ENCODE results near the gene CACNB1. TPM values are rescaled to one million over a fixed set of nuclear protein-coding genes. Genes with fewer than 3 reads are reported as not detected.
A peak's percentile ranks its signal among the peaks of the same experiment; 100 is the strongest.

CACNB1 gene
- total and polyA plus RNA-seq, 9 donors, result 2.6 to 17.7 (median 9.2) TPM

- Histone ChIP-seq H3K4me3 (no peak overlapping the region), H3K4me1 (ENCODE audit: insufficient read depth) (no peaks in the 10 kb centered on the region), H3K27ac (no peak overlapping the region), H3K27me3 (no peaks in the 10 kb centered on the region), H3K36me3 (no peaks in the 10 kb centered on the region), H3K9me3 (no peaks in the 10 kb centered on the region)
- intact Hi-C loops (cut with DNase I), result loop anchor here in 2 of 4 donors (10.0 kb wide), 2 partner anchors 71 to 251 kb away; partner anchors contain the start of gene ARL5C (in 1 of the 2)
- TF ChIP-seq CTCF (IDR thresholded peaks at IDR 0.05) (peak in 1 of 3 donors; percentile 14), EP300 (IDR thresholded peaks at IDR 0.05) (no peak)
- peak in 1 of 5 donors; percentile 16 for DNase-seq
- 14 to 20% (median 18%) methylated on average over 17 to 18 of the region's 18 CpGs for WGBS, 3 donors
These were observed 38.3 kb upstream of the CACNB1 start for GRCh38 chr17:39235555-39236449.

- Histone ChIP-seq H3K9me3 (no peaks in the 10 kb centered on the region), H3K4me3 (no peak overlapping the region), H3K27ac (peak overlapping the region in 1 of 2 donors; percentile 10), H3K4me1 (ENCODE audit: insufficient read depth) (no peaks in the 10 kb centered on the region), H3K36me3 (no peaks in the 10 kb centered on the region), H3K27me3 (no peaks in the 10 kb centered on the region)
- TF ChIP-seq CTCF (IDR thresholded peaks at IDR 0.05) (peak in 2 of 3 donors; percentile 53 to 57), EP300 (IDR thresholded peaks at IDR 0.05) (no peak)
- intact Hi-C loops (cut with DNase I), result loop anchor here in 2 of 4 donors (10.0 kb wide), 2 partner anchors 67 to 247 kb away; partner anchors contain the start of gene ARL5C (in 1 of the 2)
- DNase-seq, result peak in 1 of 5 donors; percentile 59
- WGBS, 3 donors, result 7 to 10% (median 8%) methylated on average over 22 of the region's 22 CpGs
These were observed 34.4 kb upstream of the CACNB1 start for GRCh38 chr17:39231591-39232551.

DNA sequence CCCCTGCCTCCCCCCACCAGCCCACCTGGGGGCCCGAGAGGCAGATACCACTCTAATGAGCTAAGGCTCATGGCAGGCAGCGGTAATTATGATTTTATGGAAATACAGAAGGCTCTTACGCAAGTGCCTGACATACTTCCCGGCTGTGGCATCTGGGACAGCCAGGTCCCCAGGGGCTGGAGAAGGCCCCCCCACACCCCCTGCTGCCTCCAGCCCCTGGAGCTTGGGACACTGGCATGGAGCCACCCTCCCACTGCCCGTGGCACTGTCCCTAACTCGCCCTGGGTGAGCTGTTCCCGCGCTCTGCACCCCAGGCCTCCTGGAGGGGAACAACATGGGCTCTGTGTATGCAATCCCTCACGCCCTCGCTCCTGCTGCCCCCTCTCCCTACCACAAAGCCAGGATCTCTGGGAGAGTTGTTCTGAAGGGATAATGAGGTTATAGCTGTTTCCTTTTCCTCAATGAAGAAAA is 33.7 kb upstream of the CACNB1 start:
- WGBS, 3 donors, result 43 to 55% (median 44%) methylated on average over 9 to 10 of the region's 10 CpGs
- DNase-seq, result no peak
- Histone ChIP-seq H3K4me1 (ENCODE audit: insufficient read depth) (no peaks in the 10 kb centered on the region), H3K27me3 (no peaks in the 10 kb centered on the region), H3K9me3 (no peaks in the 10 kb centered on the region), H3K27ac (peak overlapping the region in 1 of 2 donors; percentile 10), H3K36me3 (no peaks in the 10 kb centered on the region), H3K4me3 (no peak overlapping the region)
- no peak for TF ChIP-seq POLR2A (IDR thresholded peaks at IDR 0.05)
- intact Hi-C loops (cut with DNase I), result loop anchor here in 2 of 4 donors (10.0 kb wide), 2 partner anchors 66 to 246 kb away; partner anchors contain the start of gene ARL5C (in 1 of the 2)

GRCh38 chr17:39230361-39230760 is 32.9 kb upstream of the CACNB1 start:
- no peak for TF ChIP-seq POLR2A (IDR thresholded peaks at IDR 0.05)
- TF ChIP-seq CTCF (IDR thresholded peaks at IDR 0.05), result no peak
- TF ChIP-seq EP300 (IDR thresholded peaks at IDR 0.05), result no peak
- H3K4me3 ChIP-seq, result no peak overlapping the region
- H3K27ac ChIP-seq, result no peak overlapping the region
- H3K9me3 ChIP-seq, result no peaks in the 10 kb centered on the region
- H3K36me3 ChIP-seq, result no peaks in the 10 kb centered on the region
- peaks cover 2% of the 10 kb centered on the region for H3K4me1 ChIP-seq (ENCODE audit: insufficient read depth)
- H3K27me3 ChIP-seq, result no peaks in the 10 kb centered on the region
- DNase-seq, result no peak
- 66 to 90% (median 68%) methylated on average over 1 of the region's 1 CpG for WGBS, 3 donors
- intact Hi-C loops (cut with DNase I), result loop anchor here in 2 of 4 donors (10.0 kb wide), 2 partner anchors 66 to 246 kb away; partner anchors contain the start of gene ARL5C (in 1 of the 2)

Data from ovary (tissue), 9 donors.